Esophagus squamous epithelium (tissue), 4 donors: ENCODE data around the gene HACD4.

Experiments used
- CTCF ChIP-seq, 6 experiments: fragments of 450-650 bp in 4 of 6; fragments of 200-600 bp in 2 of 6; sonication (generic) in 2 of 6; IDR thresholded peaks; one replicate each; pipeline ENCODE4 v1.5.1; 2016 to 2019; ENCODE audit warnings: antibody characterized with exemption in 6 of 6, mild to moderate bottlenecking in 4 of 6, moderate library complexity in 4 of 6
- POLR2A ChIP-seq, 4 donors: fragments of 450-650 bp; IDR thresholded peaks; one replicate each; pipeline ENCODE4 v1.6.1; 2017; ENCODE audit warnings: antibody characterized with exemption in 4 of 4, mild to moderate bottlenecking in 4 of 4, moderate library complexity in 3 of 4

GRCh38 chr9:21075484-21075883, 44.0 kb upstream of the HACD4 start:
- no peak for TF ChIP-seq CTCF (IDR thresholded peaks at IDR 0.05)
- TF ChIP-seq POLR2A (IDR thresholded peaks at IDR 0.05), result no peak
